Activated CD8-positive, alpha-beta memory T cell treated with anti-CD3 and anti-CD28 coated beads, Interleukin-2, amount 10 ng/mL, durations not matched to agents 7 days and 5 days (primary cell): ENCODE measurements around the gene NDUFAF3. TPM values are rescaled to one million over a fixed set of nuclear protein-coding genes. Genes with fewer than 3 reads are reported as not detected.

Experiments
- ATAC-seq: fragments of 150-1000 bp; cut with Tn5 transposase; one replicate; pipeline ENCODE4 v1.10.0; 2021; ENCODE audit warnings: moderate library complexity
- CTCF ChIA-PET: fragments of 350-600 bp; sonication (Branson Sonifier 250); formaldehyde crosslinking; loops from one replicate; lab custom pipeline; 2021; ENCODE audit warnings: antibody characterized with exemption; lab: Charles Lee
- DNase-seq: peaks from one replicate; pipeline ENCODE4 v3.0.0-alpha.2; 2020
- H3K27ac Mint-ChIP-seq: one replicate; pipeline ENCODE4 v1.8.0; 2021; ENCODE audit warnings: mild to moderate bottlenecking, mixed read lengths
- H3K27me3 Mint-ChIP-seq: one replicate; pipeline ENCODE4 v1.8.0; 2021; ENCODE audit warnings: mixed read lengths
- H3K36me3 Mint-ChIP-seq: one replicate; pipeline ENCODE4 v1.8.0; 2021; ENCODE audit warnings: mild to moderate bottlenecking, mixed read lengths
- H3K4me1 Mint-ChIP-seq: one replicate; pipeline ENCODE4 v1.8.0; 2021; ENCODE audit warnings: mixed read lengths
- H3K4me3 Mint-ChIP-seq: one replicate; pipeline ENCODE4 v1.8.0; 2021; ENCODE audit warnings: mild to moderate bottlenecking, moderate library complexity, mixed read lengths
- H3K9me3 Mint-ChIP-seq: one replicate; pipeline ENCODE4 v1.8.0; 2022; ENCODE audit warnings: low read depth, mixed read lengths
- total RNA-seq, 2 experiments: library from RNA; stranded (reverse); gene quantifications; one replicate each; pipeline ENCODE4 v1.2.3, GENCODE V29; 2021

The NDUFAF3 gene
- total RNA-seq = 100 to 1,000 TPM in 1 of 2 experiments, 10 to 100 TPM in 1; 94.3 to 101 TPM

- Mint-ChIP-seq H3K4me1 (peaks cover 61% of the 10 kb centered on the region), H3K27ac (peak within 1 kb of the TSS; percentile 98), H3K9me3 (no peaks in the 10 kb centered on the region), H3K36me3 (peaks cover 41% of the 10 kb centered on the region), H3K4me3 (peak within 1 kb of the TSS; percentile 90), H3K27me3 (no peaks in the 10 kb centered on the region)
- peak; percentile 95 for DNase-seq
- CTCF ChIA-PET = interaction anchor here (0.6 to 9.4 kb wide), 17 partner anchors 8 to 953 kb away, joined by 3 to 101 read pairs (median 4); partner anchors contain the start of genes CELSR3, IP6K2, KLHDC8B and P4HTM
- peak; percentile 72 for ATAC-seq
These were observed at the start of gene NDUFAF3 for GRCh38 chr3:49021813-49022687. Gene NDUFAF3, plus strand, starts transcription at chr3:49022121. Its CDS starts 24 bp downstream, at chr3:49022145.

GRCh38 chr3:48974076-48974864 is 47.7 kb upstream of the NDUFAF3 start:
- DNase-seq (no peak), ATAC-seq (no peak)
- H3K4me1 Mint-ChIP-seq = peaks cover 5% of the 10 kb centered on the region
- H3K27ac Mint-ChIP-seq = peak overlapping the region; percentile 26
- no peaks in the 10 kb centered on the region for H3K9me3 Mint-ChIP-seq
- peaks cover 54% of the 10 kb centered on the region for H3K36me3 Mint-ChIP-seq
- H3K4me3 Mint-ChIP-seq = no peak overlapping the region
- CTCF ChIA-PET = interaction anchor here (0.7 to 1.9 kb wide), 2 partner anchors 14 to 284 kb away, joined by 3 to 12 read pairs; no protein-coding TSS in a partner anchor
- H3K27me3 Mint-ChIP-seq = no peaks in the 10 kb centered on the region

GRCh38 chr3:48979451-48979850 is 42.5 kb upstream of the NDUFAF3 start:
- Mint-ChIP-seq H3K4me3 (no peak overlapping the region), H3K27ac (no peak overlapping the region), H3K27me3 (no peaks in the 10 kb centered on the region), H3K36me3 (peaks cover 52% of the 10 kb centered on the region), H3K4me1 (no peaks in the 10 kb centered on the region), H3K9me3 (no peaks in the 10 kb centered on the region)
- ATAC-seq (no peak), DNase-seq (no peak)
- CTCF ChIA-PET = interaction anchor here (1.8 kb wide), 1 partner anchor 10 kb away, joined by 4 read pairs; the partner anchor contains the start of gene P4HTM

- ATAC-seq (no peak), DNase-seq (no peak)
- Mint-ChIP-seq H3K27ac (no peak overlapping the region), H3K36me3 (peaks cover 46% of the 10 kb centered on the region), H3K27me3 (no peaks in the 10 kb centered on the region), H3K4me1 (no peaks in the 10 kb centered on the region), H3K4me3 (no peak overlapping the region), H3K9me3 (no peaks in the 10 kb centered on the region)
- CTCF ChIA-PET = interaction anchor here (0.7 to 1.8 kb wide), 2 partner anchors 9 to 90 kb away, joined by 3 to 4 read pairs; partner anchors contain the start of gene P4HTM
These were observed 41.6 kb upstream of the NDUFAF3 start for GRCh38 chr3:48980295-48980694.

GRCh38 chr3:48982016-48982415 is 39.9 kb upstream of the NDUFAF3 start:
- Mint-ChIP-seq H3K27me3 (no peaks in the 10 kb centered on the region), H3K4me3 (no peak overlapping the region), H3K36me3 (peaks cover 36% of the 10 kb centered on the region), H3K9me3 (no peaks in the 10 kb centered on the region), H3K27ac (no peak overlapping the region), H3K4me1 (peaks cover 2% of the 10 kb centered on the region)
- CTCF ChIA-PET = interaction anchor here (1.0 kb wide), 1 partner anchor 25 kb away, joined by 4 read pairs; the partner anchor contains the start of gene WDR6
- no peak for ATAC-seq
- no peak for DNase-seq

GRCh38 chr3:48982686-48983085 is 39.2 kb upstream of the NDUFAF3 start:
- Mint-ChIP-seq H3K4me1 (peaks cover 3% of the 10 kb centered on the region), H3K27ac (no peak overlapping the region), H3K4me3 (no peak overlapping the region), H3K36me3 (peaks cover 36% of the 10 kb centered on the region), H3K27me3 (no peaks in the 10 kb centered on the region), H3K9me3 (no peaks in the 10 kb centered on the region)
- ATAC-seq (no peak), DNase-seq (no peak)
- CTCF ChIA-PET = interaction anchor here (1.0 kb wide), 1 partner anchor 25 kb away, joined by 4 read pairs; the partner anchor contains the start of gene WDR6

- Mint-ChIP-seq H3K9me3 (no peaks in the 10 kb centered on the region), H3K36me3 (peaks cover 36% of the 10 kb centered on the region), H3K4me1 (peaks cover 7% of the 10 kb centered on the region), H3K27me3 (no peaks in the 10 kb centered on the region), H3K27ac (no peak overlapping the region), H3K4me3 (no peak overlapping the region)
- no peak for DNase-seq
- no peak for ATAC-seq
- CTCF ChIA-PET = no interaction called here
These were observed 38.8 kb upstream of the NDUFAF3 start for GRCh38 chr3:48983096-48983495.

- Mint-ChIP-seq H3K27ac (no peak overlapping the region), H3K36me3 (peaks cover 29% of the 10 kb centered on the region), H3K27me3 (no peaks in the 10 kb centered on the region), H3K4me1 (peaks cover 18% of the 10 kb centered on the region), H3K4me3 (no peak overlapping the region), H3K9me3 (no peaks in the 10 kb centered on the region)
- ATAC-seq (no peak), DNase-seq (no peak)
- CTCF ChIA-PET = interaction anchor here (1.2 kb wide), 1 partner anchor 37 kb away, joined by 4 read pairs; the partner anchor contains the start of gene NDUFAF3
These were observed 37.3 kb upstream of the NDUFAF3 start for GRCh38 chr3:48984663-48985062.

- Mint-ChIP-seq H3K9me3 (no peaks in the 10 kb centered on the region), H3K4me1 (peaks cover 20% of the 10 kb centered on the region), H3K36me3 (peaks cover 22% of the 10 kb centered on the region), H3K27ac (no peak overlapping the region), H3K4me3 (no peak overlapping the region), H3K27me3 (no peaks in the 10 kb centered on the region)
- DNase-seq (no peak), ATAC-seq (no peak)
- CTCF ChIA-PET = interaction anchor here (0.9 to 9.4 kb wide), 3 partner anchors 21 to 108 kb away, joined by 3 to 127 read pairs (median 88); partner anchors contain the start of genes DALRD3, NDUFAF3, QRICH1 and WDR6
These were observed 36.0 kb upstream of the NDUFAF3 start for GRCh38 chr3:48985831-48986376.

GRCh38 chr3:48989126-48989795 is 32.7 kb upstream of the NDUFAF3 start:
- Mint-ChIP-seq H3K4me1 (peaks cover 45% of the 10 kb centered on the region), H3K36me3 (peaks cover 9% of the 10 kb centered on the region), H3K27me3 (no peaks in the 10 kb centered on the region), H3K9me3 (no peaks in the 10 kb centered on the region), H3K4me3 (peak overlapping the region; percentile 97), H3K27ac (peak overlapping the region; percentile 93)
- CTCF ChIA-PET = interaction anchor here (0.8 to 9.4 kb wide), 19 partner anchors 9 to 351 kb away, joined by 3 to 127 read pairs (median 4); partner anchors contain the start of genes DALRD3, NDUFAF3, QRICH1 and USP4
- DNase-seq = no peak
- no peak for ATAC-seq

GRCh38 chr3:48989796-48990635 is 31.9 kb upstream of the NDUFAF3 start, which contains the start of gene P4HTM:
Gene P4HTM, plus strand, starts transcription at chr3:48990241. Its CDS starts 16 bp downstream, at chr3:48990257.
- CTCF ChIA-PET = interaction anchor here (0.8 to 9.4 kb wide), 12 partner anchors 8 to 350 kb away, joined by 3 to 127 read pairs (median 4); partner anchors contain the start of genes DALRD3, NDUFAF3, QRICH1 and USP4
- peaks cover 10% of the 10 kb centered on the region for H3K36me3 Mint-ChIP-seq
- DNase-seq = peak; percentile 91
- H3K4me3 Mint-ChIP-seq = peak within 1 kb of the TSS; percentile 97
- no peaks in the 10 kb centered on the region for H3K27me3 Mint-ChIP-seq
- peak; percentile 81 for ATAC-seq
- peak within 1 kb of the TSS; percentile 93 for H3K27ac Mint-ChIP-seq
- peaks cover 50% of the 10 kb centered on the region for H3K4me1 Mint-ChIP-seq
- H3K9me3 Mint-ChIP-seq = no peaks in the 10 kb centered on the region
